HCT116 (cell line): ENCODE data around the gene LRRN3. TPM values are rescaled to one million over a fixed set of nuclear protein-coding genes. Genes with fewer than 3 reads are reported as not detected.

Experiments
- ATAC-seq: fragments of 200-7000 bp; cut with Tn5 transposase; 2 replicates; pipeline ENCODE4 v1.9.1; 2020; ENCODE audit warnings: mild to moderate bottlenecking, moderate library complexity
- BruUV-seq: library from RNA; stranded (reverse); fragments of 400-500 nt; replicated peaks from 2 replicates; lab custom pipeline; 2021; lab: Mats Ljungman, UMichigan
- CTCF ChIA-PET: fragments of 300-600 bp; sonication (Branson Sonifier 250); formaldehyde crosslinking; loops from one replicate; lab custom pipeline; 2021; ENCODE audit warnings: antibody characterized with exemption; lab: Charles Lee
- POLR2A ChIA-PET: fragments of 300-600, 350-600 bp; sonication (Branson Sonifier 250); formaldehyde crosslinking; loops from one replicate; lab custom pipeline; 2021; ENCODE audit warnings: antibody characterized with exemption; lab: Charles Lee
- RAD21 ChIA-PET, 2 experiments: fragments of 300-600 bp; sonication (Branson Sonifier 250); formaldehyde crosslinking; loops; one replicate each; lab custom pipeline; 2023; ENCODE audit warnings: low total read pairs in 2 of 2; ENCODE audit not compliant: uncharacterized antibody in 2 of 2, unreplicated experiment in 2 of 2, low non-redundant PET in 1 of 2; lab: Charles Lee
- DNase-seq: peaks from one replicate; pipeline ENCODE4 v3.0.0-alpha.2; 2010; ENCODE audit warnings: low read depth, low spot score
- H2AFZ ChIP-seq: fragments of 200-600 bp; shearing (Covaris generic), sonication (generic); 2 replicates; pipeline ENCODE4 v1.6.1; 2017; ENCODE audit warnings: low read depth, mixed run types, mixed read lengths, antibody characterized with exemption, low read length; ENCODE audit not compliant: poor library complexity, severe bottlenecking
- H3K27ac ChIP-seq: 2 replicates; pipeline ENCODE4 v1.5.1; 2012; ENCODE audit warnings: low read depth, low read length
- H3K27me3 ChIP-seq: fragments of 200-600 bp; sonication (generic); 2 replicates; pipeline ENCODE4 v1.6.1; 2016; ENCODE audit warnings: mixed run types, low read length, mixed read lengths; ENCODE audit not compliant: insufficient read depth
- H3K36me3 ChIP-seq, 2 experiments: fragments of 200-500 bp in 1 of 2; fragments of 200-600 bp in 1 of 2; sonication (Bioruptor generic) in 1 of 2; sonication (generic) in 1 of 2; 2 replicates each; pipeline versions ENCODE4 v1.5.1 to v1.6.1; 2014 to 2016; ENCODE audit warnings: low read length in 2 of 2, inconsistent platforms in 1 of 2, mixed read lengths in 1 of 2, mixed run types in 1 of 2; ENCODE audit not compliant: insufficient read depth in 2 of 2, control insufficient read depth in 1 of 2
- H3K4me1 ChIP-seq, 2 experiments: fragments of 200-600 bp in 1 of 2; sonication (generic) in 1 of 2; 2 replicates each; pipeline versions ENCODE4 v1.5.1 to v1.6.1; 2012 to 2017; ENCODE audit warnings: low read length in 2 of 2, inconsistent platforms in 1 of 2, mild to moderate bottlenecking in 1 of 2, mixed read lengths in 1 of 2, mixed run types in 1 of 2, moderate library complexity in 1 of 2; ENCODE audit not compliant: insufficient read depth in 2 of 2, control insufficient read depth in 1 of 2
- H3K4me2 ChIP-seq: fragments of 200-600 bp; sonication (generic); 2 replicates; pipeline ENCODE4 v1.6.1; 2017; ENCODE audit warnings: mixed run types, low read length, mixed read lengths
- H3K4me3 ChIP-seq, 2 experiments: fragments of 200-600 bp in 1 of 2; sonication (generic) in 1 of 2; replicated peaks in 1 of 2; 2 replicates each; pipeline ENCODE4 v1.5.1; 2011 to 2016; ENCODE audit warnings: low read length in 2 of 2, control low read depth in 1 of 2, low read depth in 1 of 2, mild to moderate bottlenecking in 1 of 2, mixed read lengths in 1 of 2, mixed run types in 1 of 2
- H3K79me2 ChIP-seq: fragments of 200-600 bp; sonication (generic); 2 replicates; pipeline ENCODE4 v1.6.1; 2017; ENCODE audit warnings: mild to moderate bottlenecking, mixed run types, low read length, moderate library complexity, mixed read lengths; ENCODE audit not compliant: insufficient read depth
- H3K9ac ChIP-seq: fragments of 200-600 bp; sonication (generic); 2 replicates; pipeline ENCODE4 v1.6.1; 2016; ENCODE audit warnings: low read length, mixed read lengths
- H3K9me2 ChIP-seq: fragments of 200-600 bp; sonication (generic), shearing (Covaris generic); 2 replicates; pipeline ENCODE4 v1.6.1; 2017; ENCODE audit warnings: mixed run types, mild to moderate bottlenecking, moderate library complexity; ENCODE audit not compliant: insufficient read depth
- H3K9me3 ChIP-seq, 2 experiments: fragments of 200-500 bp in 1 of 2; fragments of 200-600 bp in 1 of 2; sonication (Bioruptor generic) in 1 of 2; sonication (generic) in 1 of 2; 2 replicates each; pipeline ENCODE4 v1.6.1; 2014 to 2017; ENCODE audit warnings: low read length in 2 of 2, mixed read lengths in 2 of 2, inconsistent platforms in 1 of 2, low read depth in 1 of 2, mild to moderate bottlenecking in 1 of 2, mixed run types in 1 of 2, moderate library complexity in 1 of 2; ENCODE audit not compliant: control insufficient read depth in 1 of 2, insufficient read depth in 1 of 2
- H4K20me1 ChIP-seq: fragments of 200-600 bp; sonication (generic), shearing (Covaris generic); 2 replicates; pipeline ENCODE4 v1.6.1; 2017; ENCODE audit warnings: mixed run types, mild to moderate bottlenecking, moderate library complexity; ENCODE audit not compliant: insufficient read depth
- CBX3 ChIP-seq: IDR thresholded peaks from 2 replicates; pipeline ENCODE4 v1.6.1; 2012; ENCODE audit warnings: low read depth
- CEBPB ChIP-seq: IDR thresholded peaks from 2 replicates; pipeline ENCODE4 v1.6.1; 2012; ENCODE audit warnings: low read depth
- ELF1 ChIP-seq: IDR thresholded peaks from 2 replicates; pipeline ENCODE4 v1.6.1; 2012; ENCODE audit warnings: low read depth, borderline replicate concordance
- EZH2 ChIP-seq: fragments of 200-600 bp; sonication (generic); IDR thresholded peaks from 2 replicates; pipeline ENCODE4 v1.6.1; 2017; ENCODE audit warnings: antibody characterized with exemption, mixed run types
- EZH2phosphoT487 ChIP-seq: fragments of 200-600 bp; IDR thresholded peaks from 2 replicates; pipeline ENCODE4 v1.6.1; 2018; ENCODE audit warnings: antibody characterized with exemption, borderline replicate concordance
- JUND ChIP-seq: IDR thresholded peaks from 2 replicates; pipeline ENCODE4 v1.6.1; 2012
- POLR2A ChIP-seq: IDR thresholded peaks from 2 replicates; pipeline ENCODE4 v1.7.0; 2011; ENCODE audit warnings: borderline replicate concordance; ENCODE audit not compliant: insufficient read depth, insufficient read length; ENCODE audit errors: extremely low read depth
- SIN3A ChIP-seq: IDR thresholded peaks from 2 replicates; pipeline ENCODE4 v1.6.1; 2012; ENCODE audit warnings: low read depth
- SP1 ChIP-seq: IDR thresholded peaks from 2 replicates; pipeline ENCODE4 v1.6.1; 2012; ENCODE audit warnings: low read depth
- SRF ChIP-seq: IDR thresholded peaks from 2 replicates; pipeline ENCODE4 v1.6.1; 2012; ENCODE audit warnings: low read depth
- TCF7L2 ChIP-seq: IDR thresholded peaks from 2 replicates; pipeline ENCODE4 v1.7.0; 2011; ENCODE audit warnings: borderline replicate concordance, inconsistent platforms; ENCODE audit not compliant: insufficient read depth, insufficient read length; ENCODE audit errors: extremely low read depth
- YY1 ChIP-seq: IDR thresholded peaks from 2 replicates; pipeline ENCODE4 v1.6.1; 2011; ENCODE audit warnings: low read length, low read depth, moderate library complexity, mild to moderate bottlenecking; ENCODE audit not compliant: insufficient replicate concordance; ENCODE audit errors: extremely low read depth
- ZFX ChIP-seq: fragments of 450-650 bp; IDR thresholded peaks from 2 replicates; pipeline ENCODE4 v1.6.1; 2017
- ZNF274 ChIP-seq: fragments of 200-500 bp; sonication (Bioruptor generic); IDR thresholded peaks from 2 replicates; pipeline ENCODE4 v1.6.1; 2014; ENCODE audit warnings: mild to moderate bottlenecking, low read depth, low read length, inconsistent platforms
- intact Hi-C: fragments of 100-400 bp; cut with micrococcal nuclease; formaldehyde crosslinking; loops from 2 replicates; pipeline ENCODE4 v1.10.0; 2022
- total RNA-seq: library from RNA; stranded (reverse); gene quantifications from one replicate; pipeline ENCODE4 v1.2.1, GENCODE V29; 2021; ENCODE audit not compliant: unreplicated experiment
- TF ChIP-seq, protein P1 (sequence below): IDR thresholded peaks from 2 replicates; pipeline ENCODE4 v1.6.1; 2012
- TF ChIP-seq, protein P2 (sequence below): IDR thresholded peaks from 2 replicates; pipeline ENCODE4 v1.6.1; 2012

LRRN3 gene
- total RNA-seq, 1 experiment from 2014 or later: 0.07 TPM

DNA sequence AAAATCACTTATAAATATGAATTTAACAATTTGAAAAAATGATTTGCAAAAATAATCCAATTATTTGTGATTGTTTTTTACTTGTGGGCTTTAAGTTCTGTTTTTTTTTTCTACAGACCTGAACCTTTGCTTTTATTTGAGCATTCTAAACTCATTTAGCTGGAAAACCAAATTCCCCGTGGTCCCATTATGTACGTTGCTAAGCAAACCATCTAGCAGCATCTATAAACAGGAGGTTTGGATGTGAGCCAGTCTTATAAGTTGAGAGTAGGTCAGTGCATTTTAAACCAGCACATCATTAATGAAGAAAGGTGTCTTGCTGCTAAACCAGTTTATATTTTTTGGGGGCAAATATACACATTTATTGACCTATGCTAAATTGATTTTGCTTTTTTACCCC, 77.3 kb downstream of the LRRN3 start (continued):
- no peak for TF ChIP-seq JUND
- no peak for TF ChIP-seq SIN3A

DNA sequence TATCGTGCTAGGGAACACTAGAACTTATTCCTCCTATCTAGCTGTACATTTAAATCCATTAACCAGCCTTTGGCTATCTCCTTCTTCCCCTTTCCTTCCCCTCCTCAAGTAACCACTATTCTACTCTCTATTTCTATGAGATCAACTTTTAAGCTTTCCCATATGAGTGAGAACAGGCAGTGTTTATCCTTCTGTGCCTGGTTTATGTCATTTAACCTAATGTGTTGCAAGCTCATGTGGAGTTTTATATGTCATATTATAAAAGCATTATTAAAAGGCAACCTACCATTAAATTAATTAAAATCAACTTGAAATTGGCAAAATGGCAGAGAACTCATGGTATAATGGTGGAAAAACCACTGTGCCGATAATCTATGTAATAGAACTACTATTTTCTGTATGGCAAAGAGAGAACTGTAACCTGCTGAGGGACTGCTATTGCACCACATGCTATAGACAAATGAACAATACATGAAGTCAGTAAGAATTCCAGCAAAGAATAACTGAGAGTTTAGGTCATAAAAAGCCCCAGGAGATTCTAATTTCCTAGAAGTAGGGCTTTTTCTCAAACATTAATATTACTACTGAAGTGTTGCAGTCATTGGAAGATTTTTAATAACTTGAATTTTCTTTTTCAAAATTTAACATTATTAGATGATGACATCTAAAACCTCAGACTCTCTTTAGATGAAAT, 81.8 kb downstream of the LRRN3 start:
- ChIA-PET RAD21 (no interaction called here), POLR2A (no interaction called here), CTCF (no interaction called here)
- no peak for ATAC-seq
- no peaks in the 10 kb centered on the region for H3K9me3 ChIP-seq
- no TSS peak for BruUV-seq
- DNase-seq: no peak
- H3K9me2 ChIP-seq: no peaks in the 10 kb centered on the region
- no peak overlapping the region for H3K4me2 ChIP-seq
- intact Hi-C loops: no loop called here
- H3K36me3 ChIP-seq: no peaks in the 10 kb centered on the region
- H2AFZ ChIP-seq: no peak overlapping the region
- no peak overlapping the region for H3K4me3 ChIP-seq
- H3K4me1 ChIP-seq: no peaks in the 10 kb centered on the region
- no peak for TF ChIP-seq EZH2
- no peak for TF ChIP-seq SRF
- TF ChIP-seq ELF1: no peak
- no peaks in the 10 kb centered on the region for H4K20me1 ChIP-seq
- no peaks in the 10 kb centered on the region for H3K27me3 ChIP-seq
- no peak overlapping the region for H3K9ac ChIP-seq
- H3K79me2 ChIP-seq: no peaks in the 10 kb centered on the region
- H3K27ac ChIP-seq: no peak overlapping the region

DNA sequence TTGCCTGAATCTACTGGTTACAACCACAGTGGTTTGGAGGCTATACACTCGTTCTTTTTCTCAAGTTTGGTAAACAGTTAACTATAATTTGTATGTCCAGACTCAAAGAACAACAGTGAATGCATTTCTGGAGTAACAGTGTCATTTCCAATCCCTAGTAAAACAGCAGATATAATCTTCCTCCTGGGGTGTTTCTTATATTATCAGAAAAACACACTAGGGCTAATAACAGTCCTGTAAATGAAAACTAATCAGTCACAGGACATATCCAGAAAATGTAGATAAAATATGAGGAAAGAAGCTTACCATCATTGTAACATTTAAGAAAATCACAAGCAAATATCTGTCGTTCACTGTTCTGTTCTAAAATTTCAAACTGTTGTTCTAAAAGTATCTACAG, 82.6 kb downstream of the LRRN3 start:
- CTCF ChIA-PET: no interaction called here
- no peaks in the 10 kb centered on the region for H3K4me1 ChIP-seq
- intact Hi-C loops: no loop called here
- H3K9me3 ChIP-seq: no peaks in the 10 kb centered on the region
- no peak for DNase-seq
- no peaks in the 10 kb centered on the region for H3K27me3 ChIP-seq
- TF ChIP-seq EZH2phosphoT487: no peak
- TF ChIP-seq, protein P1, sequence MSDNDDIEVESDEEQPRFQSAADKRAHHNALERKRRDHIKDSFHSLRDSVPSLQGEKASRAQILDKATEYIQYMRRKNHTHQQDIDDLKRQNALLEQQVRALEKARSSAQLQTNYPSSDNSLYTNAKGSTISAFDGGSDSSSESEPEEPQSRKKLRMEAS: no peak
- TF ChIP-seq POLR2A: no peak
- no peak for TF ChIP-seq ZFX
- no peak for TF ChIP-seq ZNF274
- TF ChIP-seq EZH2: no peak
- no peak for TF ChIP-seq YY1
- no peak for TF ChIP-seq TCF7L2
- no peak for TF ChIP-seq JUND
- TF ChIP-seq SRF: no peak
- TF ChIP-seq SP1: no peak
- TF ChIP-seq CEBPB: no peak
- TF ChIP-seq, protein P2, sequence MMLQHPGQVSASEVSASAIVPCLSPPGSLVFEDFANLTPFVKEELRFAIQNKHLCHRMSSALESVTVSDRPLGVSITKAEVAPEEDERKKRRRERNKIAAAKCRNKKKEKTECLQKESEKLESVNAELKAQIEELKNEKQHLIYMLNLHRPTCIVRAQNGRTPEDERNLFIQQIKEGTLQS: no peak
- no peak for TF ChIP-seq SIN3A
- TF ChIP-seq CBX3: no peak
- POLR2A ChIA-PET: no interaction called here
- no peaks in the 10 kb centered on the region for H3K9me2 ChIP-seq
- ATAC-seq: no peak
- RAD21 ChIA-PET: no interaction called here
- no peak overlapping the region for H3K27ac ChIP-seq
- H3K36me3 ChIP-seq: no peaks in the 10 kb centered on the region
- H3K4me3 ChIP-seq: no peak overlapping the region
- no peak overlapping the region for H3K9ac ChIP-seq
- no peaks in the 10 kb centered on the region for H3K79me2 ChIP-seq
- BruUV-seq: no TSS peak
- no peak overlapping the region for H2AFZ ChIP-seq
- no peak overlapping the region for H3K4me2 ChIP-seq
- H4K20me1 ChIP-seq: no peaks in the 10 kb centered on the region
